K562 (cell line): Measurements from ENCODE around the gene CKM. TPM values are rescaled to one million over a fixed set of nuclear protein-coding genes. Genes with fewer than 3 reads are reported as not detected.

Source experiments
- CEBPG ChIP-seq, 3 experiments: fragments of 200-800 bp in 1 of 3; sonication (Bioruptor generic) in 1 of 3; sonication (generic) in 1 of 3; formaldehyde crosslinking in 1 of 3; IDR thresholded peaks in 2 of 3; conservative IDR thresholded peaks in 1 of 3; 2 replicates each; pipeline versions ENCODE4 v1.6.1 to v1.8.0; 2016 to 2022; ENCODE audit warnings: missing compliant biosample characterization in 2 of 3, missing genetic modification characterization in 2 of 3, mild to moderate bottlenecking in 1 of 3, missing genetic modification reagents in 1 of 3
- FUS ChIP-seq: fragments of 200-400 bp; formaldehyde crosslinking; optimal IDR thresholded peaks from 2 replicates; pipeline ENCODE3; 2017; ENCODE audit warnings: low read depth, low read length
- KAT2B ChIP-seq: IDR thresholded peaks from one replicate; pipeline ENCODE4 v1.6.1; 2012; ENCODE audit warnings: low read depth, mild to moderate bottlenecking, control low read depth, inconsistent platforms, low read length, moderate library complexity
- MAX ChIP-seq: sonication (generic); formaldehyde crosslinking; IDR thresholded peaks from 2 replicates; pipeline ENCODE4 v1.9.0; 2022; ENCODE audit warnings: mild to moderate bottlenecking, missing genetic modification reagents
- PYGO2 ChIP-seq: fragments of 450-650 bp; IDR thresholded peaks from 2 replicates; pipeline ENCODE4 v1.6.1; 2016; ENCODE audit warnings: mild to moderate bottlenecking, missing genetic modification characterization, moderate library complexity, missing compliant biosample characterization
- RBM17 ChIP-seq: fragments of 200-400 bp; formaldehyde crosslinking; IDR thresholded peaks from 2 replicates; pipeline ENCODE4 v1.6.1; 2017; ENCODE audit warnings: low read depth, mild to moderate bottlenecking, low read length, borderline replicate concordance
- RFX7 ChIP-seq: fragments of 250-450 bp; sonication (Bioruptor Pico); IDR thresholded peaks from 2 replicates; pipeline ENCODE4 v1.5.1; 2021; ENCODE audit warnings: mild to moderate bottlenecking
- SNRNP70 ChIP-seq: fragments of 200-400 bp; formaldehyde crosslinking; optimal IDR thresholded peaks from 2 replicates; pipeline ENCODE3; 2017; ENCODE audit warnings: low read depth, low read length
- ZBTB5 ChIP-seq: fragments of 450-650 bp; IDR thresholded peaks from 2 replicates; pipeline ENCODE4 v1.6.1; 2017; ENCODE audit warnings: antibody characterized with exemption
- ZNF280A ChIP-seq: fragments of 450-650 bp; IDR thresholded peaks from 2 replicates; pipeline ENCODE4 v1.6.1; 2018; ENCODE audit warnings: mild to moderate bottlenecking, low read depth; ENCODE audit not compliant: partially characterized antibody
- polyA plus RNA-seq, 8 experiments: library from polyadenylated mRNA; depleted of rRNA in 4 of 8; stranded (reverse) in 5 of 8; unstranded in 3 of 8; fragments of >200 nt; fragmentation: Nextera tagmentation in 2 of 8; fragmentation: Illumina TruSeq in 1 of 8; extraction: Ambion mirVana in 2 of 8; extraction: Trizol in 1 of 8; gene quantifications; 2 replicates each; pipeline versions ENCODE4 v1.2.1 to v1.2.3, GENCODE V29; 2011 to 2014; ENCODE audit warnings: inconsistent platforms in 1 of 8, missing spikeins in 1 of 8
- total RNA-seq, 7 experiments: library from RNA; depleted of rRNA in 6 of 7; stranded (reverse); fragments of >200 nt in 6 of 7; fragmentation: Illumina TruSeq in 2 of 7; extraction: Trizol in 2 of 7; gene quantifications; 2 replicates each; pipeline versions ENCODE4 v1.2.1 to v1.2.3, GENCODE V29; 2011 to 2021; ENCODE audit warnings: low replicate concordance in 1 of 7
- TF ChIP-seq, protein P1 (sequence below): sonication (generic); formaldehyde crosslinking; IDR thresholded peaks from 2 replicates; pipeline ENCODE4 v1.8.0; 2023; ENCODE audit warnings: mild to moderate bottlenecking, missing genetic modification reagents

Gene CKM
- total and polyA plus RNA-seq, 9 of the 15 experiments (the other 6 are each of a cell fraction or from before 2014, with no cell fraction given): 0.06 to 0.17 (median 0.09) TPM; not detected in 4

DNA sequence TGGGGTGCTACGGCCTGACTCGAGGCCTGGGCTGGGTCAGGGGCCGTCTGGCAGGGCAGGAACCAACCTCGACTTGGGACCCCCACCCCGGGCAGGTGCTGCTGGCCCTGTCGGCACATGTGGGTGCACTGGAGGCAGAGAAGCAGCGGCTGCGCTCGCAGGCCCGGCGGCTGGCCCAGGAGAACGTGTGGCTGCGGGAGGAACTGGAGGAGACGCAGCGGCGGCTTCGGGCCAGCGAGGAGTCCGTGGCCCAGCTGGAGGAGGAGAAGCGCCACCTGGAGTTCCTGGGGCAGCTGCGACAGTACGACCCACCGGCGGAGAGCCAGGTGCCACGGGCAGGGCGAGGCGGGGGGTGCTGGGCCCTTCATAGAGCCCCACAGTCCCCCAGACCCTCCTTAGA is 23.8 kb upstream of the CKM start (continued):
- TF ChIP-seq, protein P1, sequence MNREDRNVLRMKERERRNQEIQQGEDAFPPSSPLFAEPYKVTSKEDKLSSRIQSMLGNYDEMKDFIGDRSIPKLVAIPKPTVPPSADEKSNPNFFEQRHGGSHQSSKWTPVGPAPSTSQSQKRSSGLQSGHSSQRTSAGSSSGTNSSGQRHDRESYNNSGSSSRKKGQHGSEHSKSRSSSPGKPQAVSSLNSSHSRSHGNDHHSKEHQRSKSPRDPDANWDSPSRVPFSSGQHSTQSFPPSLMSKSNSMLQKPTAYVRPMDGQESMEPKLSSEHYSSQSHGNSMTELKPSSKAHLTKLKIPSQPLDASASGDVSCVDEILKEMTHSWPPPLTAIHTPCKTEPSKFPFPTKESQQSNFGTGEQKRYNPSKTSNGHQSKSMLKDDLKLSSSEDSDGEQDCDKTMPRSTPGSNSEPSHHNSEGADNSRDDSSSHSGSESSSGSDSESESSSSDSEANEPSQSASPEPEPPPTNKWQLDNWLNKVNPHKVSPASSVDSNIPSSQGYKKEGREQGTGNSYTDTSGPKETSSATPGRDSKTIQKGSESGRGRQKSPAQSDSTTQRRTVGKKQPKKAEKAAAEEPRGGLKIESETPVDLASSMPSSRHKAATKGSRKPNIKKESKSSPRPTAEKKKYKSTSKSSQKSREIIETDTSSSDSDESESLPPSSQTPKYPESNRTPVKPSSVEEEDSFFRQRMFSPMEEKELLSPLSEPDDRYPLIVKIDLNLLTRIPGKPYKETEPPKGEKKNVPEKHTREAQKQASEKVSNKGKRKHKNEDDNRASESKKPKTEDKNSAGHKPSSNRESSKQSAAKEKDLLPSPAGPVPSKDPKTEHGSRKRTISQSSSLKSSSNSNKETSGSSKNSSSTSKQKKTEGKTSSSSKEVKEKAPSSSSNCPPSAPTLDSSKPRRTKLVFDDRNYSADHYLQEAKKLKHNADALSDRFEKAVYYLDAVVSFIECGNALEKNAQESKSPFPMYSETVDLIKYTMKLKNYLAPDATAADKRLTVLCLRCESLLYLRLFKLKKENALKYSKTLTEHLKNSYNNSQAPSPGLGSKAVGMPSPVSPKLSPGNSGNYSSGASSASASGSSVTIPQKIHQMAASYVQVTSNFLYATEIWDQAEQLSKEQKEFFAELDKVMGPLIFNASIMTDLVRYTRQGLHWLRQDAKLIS (CRISPR knock-in tag): no peak
- TF ChIP-seq MAX (CRISPR knock-in tag) (peak; percentile 65), FUS (no peak), CEBPG (CRISPR knock-in tag; IDR thresholded peaks at IDR 0.05) (no peak), CEBPG (tag; conservative IDR thresholded peaks at IDR 0.05 in 1 of 2, IDR thresholded peaks at IDR 0.05 in 1 of 2) (no peak), RBM17 (no peak), ZNF280A (no peak), RFX7 (no peak), ZBTB5 (no peak), SNRNP70 (no peak), KAT2B (no peak), PYGO2 (tag) (no peak)
